CMK (cell line): Measurements from ENCODE around the gene SEMA4D.

Experiments used
- DNase-seq: peaks from one replicate; pipeline ENCODE4 v3.0.0-alpha.2; 2010; ENCODE audit warnings: low read depth

The SEMA4D gene

GRCh38 chr9:89311346-89312221, 186.3 kb downstream of the SEMA4D start:
- DNase-seq: no peak
